HG02885 (cell line): ENCODE measurements around the gene PIK3R4.

ENCODE experiments used
- ATAC-seq: cut with Tn5 transposase; IDR thresholded peaks from one replicate; pipeline ENCODE4 v1.9.1; 2021; ENCODE audit warnings: mild to moderate bottlenecking; ENCODE audit not compliant: unreplicated experiment, poor library complexity

Gene PIK3R4

DNA sequence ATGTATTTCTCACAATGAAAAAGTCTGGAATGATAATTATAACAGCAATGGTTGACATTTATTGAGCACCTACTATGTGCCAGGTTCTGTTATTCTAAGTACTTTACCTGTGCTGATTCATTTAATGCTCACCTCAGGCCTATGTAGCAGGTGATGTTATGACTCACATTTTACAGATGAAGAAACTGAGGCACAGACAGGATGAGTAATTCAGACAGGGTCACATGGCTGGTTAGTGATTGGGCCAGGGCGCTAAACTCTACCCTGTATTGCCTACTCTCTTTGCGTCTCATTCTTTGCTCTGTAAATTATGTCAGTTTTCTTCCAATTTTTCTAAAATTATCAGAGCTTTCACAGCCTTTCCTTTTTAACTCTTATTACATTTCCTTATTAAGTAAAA, 98.3 kb downstream of the PIK3R4 start:
- ATAC-seq = peak; percentile 59

- ATAC-seq = no peak
Observed at GRCh38 chr3:130645261-130645660, 101.4 kb downstream of the PIK3R4 start.

DNA sequence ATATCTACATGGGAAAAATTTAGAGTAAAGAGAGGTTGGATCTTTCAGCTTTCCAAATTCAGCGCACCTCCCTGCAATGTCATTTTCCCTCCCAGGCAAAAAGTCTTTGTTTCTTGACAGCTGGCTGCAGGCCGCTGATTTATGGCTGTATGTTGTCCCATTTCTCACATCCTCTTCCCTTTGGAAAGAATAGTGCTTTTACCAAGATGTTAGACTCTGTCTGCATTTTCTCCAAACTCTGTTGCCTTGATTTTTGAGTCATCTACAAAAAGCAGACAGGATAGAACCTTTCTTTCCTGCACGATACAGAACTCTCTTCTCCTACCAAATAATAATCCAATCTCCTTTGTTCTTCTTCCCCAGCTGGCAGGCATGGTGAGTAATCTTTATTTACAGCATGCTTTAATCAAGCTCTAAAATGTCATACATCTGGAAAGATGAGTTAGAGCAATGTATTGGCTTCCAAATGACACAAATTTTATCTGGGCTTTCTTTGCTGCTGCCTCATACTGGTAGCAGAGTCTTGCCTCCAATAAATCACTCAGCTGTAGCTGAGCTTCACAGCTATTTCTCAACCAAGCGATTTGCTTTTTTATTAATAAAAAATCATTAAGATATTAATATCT, 101.9 kb downstream of the PIK3R4 start:
- no peak for ATAC-seq

- ATAC-seq = no peak
Observed at GRCh38 chr3:130640027-130640426, 106.6 kb downstream of the PIK3R4 start.

GRCh38 chr3:130636480-130637234, 110.0 kb downstream of the PIK3R4 start:
- ATAC-seq = no peak

- ATAC-seq = no peak
Observed at GRCh38 chr3:130635978-130636377, 110.7 kb downstream of the PIK3R4 start.

DNA sequence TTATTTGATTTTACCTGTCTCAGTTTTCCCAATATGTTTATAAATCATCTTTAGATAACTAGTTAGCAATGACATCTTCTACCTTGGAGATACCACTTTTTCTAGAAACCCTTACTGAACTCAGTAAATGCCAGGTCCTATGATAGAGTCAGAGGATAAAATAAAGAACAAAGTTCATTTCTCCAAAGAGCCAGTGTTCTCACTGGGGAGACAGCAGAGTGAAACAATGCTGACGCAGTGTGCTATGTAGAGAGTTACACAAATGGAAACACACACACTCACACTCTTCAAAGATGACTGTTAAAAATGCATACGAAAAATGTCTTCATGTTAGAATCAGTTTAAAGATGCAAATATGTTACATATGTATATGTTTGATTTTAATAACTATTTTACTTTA, 111.3 kb downstream of the PIK3R4 start:
- ATAC-seq = no peak
